WI38 (cell line): ENCODE data around the gene MRPL22.

Experiments used
- H3K4me3 ChIP-seq: 2 replicates; pipeline ENCODE4 v1.5.1; 2011; ENCODE audit warnings: low read depth, mild to moderate bottlenecking, control low read depth, low read length
- TF ChIP-seq, protein P1 (sequence below): IDR thresholded peaks from 2 replicates; pipeline ENCODE4 v1.5.1; 2012; ENCODE audit warnings: low read depth, mild to moderate bottlenecking, control low read depth, low read length

MRPL22 gene

DNA sequence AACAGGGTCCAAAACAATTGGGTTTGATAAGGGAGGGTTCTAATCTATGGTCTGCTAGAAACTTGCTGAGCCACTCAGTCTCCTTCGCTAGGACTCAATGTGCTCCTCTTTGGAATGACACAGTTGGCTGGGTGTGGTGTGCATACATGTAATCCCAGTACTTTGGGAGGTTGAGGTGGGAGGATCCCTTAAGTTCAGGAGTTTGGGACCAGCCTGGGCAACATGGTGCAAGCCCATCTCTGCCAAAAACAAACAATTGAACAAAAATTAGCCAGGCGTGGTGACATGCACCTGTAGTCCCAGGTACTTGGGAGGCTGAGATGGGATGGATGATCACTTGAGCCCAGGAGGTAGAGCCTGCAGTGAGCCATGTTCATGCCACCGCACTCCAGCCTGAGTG, 70.0 kb downstream of the MRPL22 start:
- no peak overlapping the region for H3K4me3 ChIP-seq
- TF ChIP-seq, protein P1, sequence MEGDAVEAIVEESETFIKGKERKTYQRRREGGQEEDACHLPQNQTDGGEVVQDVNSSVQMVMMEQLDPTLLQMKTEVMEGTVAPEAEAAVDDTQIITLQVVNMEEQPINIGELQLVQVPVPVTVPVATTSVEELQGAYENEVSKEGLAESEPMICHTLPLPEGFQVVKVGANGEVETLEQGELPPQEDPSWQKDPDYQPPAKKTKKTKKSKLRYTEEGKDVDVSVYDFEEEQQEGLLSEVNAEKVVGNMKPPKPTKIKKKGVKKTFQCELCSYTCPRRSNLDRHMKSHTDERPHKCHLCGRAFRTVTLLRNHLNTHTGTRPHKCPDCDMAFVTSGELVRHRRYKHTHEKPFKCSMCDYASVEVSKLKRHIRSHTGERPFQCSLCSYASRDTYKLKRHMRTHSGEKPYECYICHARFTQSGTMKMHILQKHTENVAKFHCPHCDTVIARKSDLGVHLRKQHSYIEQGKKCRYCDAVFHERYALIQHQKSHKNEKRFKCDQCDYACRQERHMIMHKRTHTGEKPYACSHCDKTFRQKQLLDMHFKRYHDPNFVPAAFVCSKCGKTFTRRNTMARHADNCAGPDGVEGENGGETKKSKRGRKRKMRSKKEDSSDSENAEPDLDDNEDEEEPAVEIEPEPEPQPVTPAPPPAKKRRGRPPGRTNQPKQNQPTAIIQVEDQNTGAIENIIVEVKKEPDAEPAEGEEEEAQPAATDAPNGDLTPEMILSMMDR = no peak

DNA sequence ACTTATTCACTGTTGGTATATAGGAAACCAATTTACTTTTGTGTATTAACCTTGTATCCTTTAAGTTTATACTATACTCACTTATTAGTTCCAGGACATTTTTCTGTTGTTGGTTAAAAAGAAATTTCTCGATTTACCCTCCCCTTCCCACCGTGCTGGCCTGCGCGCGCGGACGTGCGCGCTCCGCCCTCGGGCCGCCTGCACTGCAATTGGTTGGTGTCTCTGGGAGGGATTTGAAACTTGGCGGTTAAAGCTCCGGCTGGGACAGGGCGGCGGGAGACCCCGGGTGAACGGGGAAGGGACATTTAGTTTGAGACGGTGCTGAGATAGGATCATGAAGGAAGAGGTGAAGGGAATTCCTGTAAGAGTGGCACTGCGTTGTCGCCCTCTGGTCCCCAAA, 72.7 kb downstream of the MRPL22 start, which contains the start of gene KIF4B:
KIF4B (plus strand) TSS at position 230 of the 400 bp plus-strand sequence; CDS start at position 335, 105 bp downstream.
- no peak within 1 kb of the TSS for H3K4me3 ChIP-seq
- TF ChIP-seq, protein P1 = no peak

DNA sequence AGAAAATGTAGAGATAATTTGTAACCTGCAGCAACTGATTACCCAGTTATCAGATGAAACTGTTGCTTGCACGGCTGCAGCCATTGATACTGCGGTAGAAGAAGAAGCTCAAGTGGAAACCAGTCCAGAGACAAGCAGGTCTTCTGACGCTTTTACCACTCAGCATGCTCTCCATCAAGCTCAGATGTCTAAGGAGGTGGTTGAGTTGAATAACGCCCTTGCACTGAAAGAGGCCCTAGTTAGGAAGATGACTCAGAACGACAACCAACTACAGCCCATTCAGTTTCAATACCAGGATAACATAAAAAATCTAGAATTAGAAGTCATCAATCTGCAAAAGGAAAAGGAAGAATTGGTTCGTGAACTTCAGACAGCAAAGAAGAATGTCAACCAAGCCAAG, 74.4 kb downstream of the MRPL22 start:
- TF ChIP-seq, protein P1 = no peak
- no peak overlapping the region for H3K4me3 ChIP-seq

DNA sequence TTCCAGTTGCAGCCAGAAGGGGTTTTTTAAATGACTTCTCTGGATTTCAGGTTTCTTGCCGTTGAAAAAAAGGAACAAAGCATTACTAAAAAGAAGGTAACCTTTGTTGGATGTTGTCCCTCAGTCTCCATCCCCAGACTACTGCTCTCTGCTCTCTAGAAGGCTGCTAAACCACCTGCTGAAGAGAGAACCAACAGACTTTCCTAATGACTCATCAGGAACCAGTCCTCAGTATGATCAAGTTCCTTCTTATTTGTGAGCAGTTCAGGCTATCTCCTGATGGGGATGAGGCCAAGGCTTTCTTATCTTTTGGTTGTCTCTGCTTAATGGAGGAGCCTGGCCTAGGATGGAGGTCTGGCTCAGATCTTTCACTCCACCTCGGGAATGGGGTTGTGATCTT, 76.7 kb downstream of the MRPL22 start:
- TF ChIP-seq, protein P1 = no peak
- no peak overlapping the region for H3K4me3 ChIP-seq
